ENCODE results near the gene CCDC187. TPM values are rescaled to one million over a fixed set of nuclear protein-coding genes. Genes with fewer than 3 reads are reported as not detected.
A peak's percentile ranks its signal among the peaks of the same experiment; 100 is the strongest.

CCDC187 gene
- total and polyA plus RNA-seq, 2 of the 13 experiments (the other 11 are each of a cell fraction or from before 2014, with no cell fraction given) = 0.03 to 0.13 TPM

GRCh38 chr9:136292591-136293448, 11.1 kb downstream of the CCDC187 start:
- 10% methylated on average over 13 of the region's 34 CpGs for WGBS (ENCODE audit: low lambda C conversion rate)

More at GRCh38 chr9:136292591-136293448, 11.1 kb downstream of the CCDC187 start:
- ChIA-PET CTCF (ENCODE audit: low intra/inter-chr PET ratio, low total read pairs) (no interaction called here), POLR2A (no interaction called here)
- Histone ChIP-seq H3K9ac (ENCODE audit: insufficient read depth, low read depth, low read length) (no peak overlapping the region), H3K4me1 (ENCODE audit: insufficient read depth, low read length) (peaks cover 42% of the 10 kb centered on the region), H3K36me3 (replicated peaks in 1 of 2; ENCODE audit: control insufficient read depth in 1 of 2, insufficient read depth in 2 of 2, low read length in 2 of 2) (no peaks in the 10 kb centered on the region), H3K4me3 (replicated peaks in 1 of 3; ENCODE audit: insufficient read depth in 1 of 3, low read depth in 2 of 3, low read length in 3 of 3) (no peak overlapping the region), H2AFZ (ENCODE audit: low read length) (no peak overlapping the region), H3K27ac (ENCODE audit: extremely low read length, insufficient read depth, low read length) (no peak overlapping the region), H4K20me1 (ENCODE audit: insufficient read depth, low read length) (no peaks in the 10 kb centered on the region), H3K79me2 (ENCODE audit: insufficient read depth, low read length) (no peaks in the 10 kb centered on the region), H3K4me2 (ENCODE audit: low read depth, low read length) (no peak overlapping the region), H3K9me3 (ENCODE audit: low read length) (no peaks in the 10 kb centered on the region), H3K27me3 (ENCODE audit: control insufficient read depth in 1 of 2, insufficient read depth in 2 of 2, low read length in 2 of 2) (peaks cover 11 to 44% of the 10 kb centered on the region in 2 experiments)
- ATAC-seq (no peak), FAIRE-seq (no peak), DNase-seq (ENCODE audit: low spot score) (no peak)
- BruUV-seq (replicated peaks) = no TSS peak
- in situ Hi-C loops (cut with HindIII; ENCODE audit: extremely low pct_ligation_motif_present, low pct_unique_long_range_greater_than_20kb) (no loop called here), intact Hi-C loops (cut with micrococcal nuclease; ENCODE audit: unreplicated experiment) (no loop called here)
- no peak for TF ChIP-seq NFIB (CRISPR knock-in tag; IDR thresholded peaks at IDR 0.05; ENCODE audit: borderline replicate concordance)
- no peak for TF ChIP-seq ZNF446 (CRISPR knock-in tag; IDR thresholded peaks at IDR 0.05)
- TF ChIP-seq MNT (IDR thresholded peaks at IDR 0.05) = peak; percentile 91
- peak; percentile 77; the same call in 1 of the 2 replicates for TF ChIP-seq ZBTB43 (CRISPR knock-in tag; conservative IDR thresholded peaks at IDR 0.05)
